ENCODE data around the gene SLC35G4.

Gene SLC35G4

GRCh38 chr18:11658019-11658418 lies 48.6 kb downstream of the SLC35G4 start:
- DNase-seq (ENCODE audit: low spot score): no peak

DNA sequence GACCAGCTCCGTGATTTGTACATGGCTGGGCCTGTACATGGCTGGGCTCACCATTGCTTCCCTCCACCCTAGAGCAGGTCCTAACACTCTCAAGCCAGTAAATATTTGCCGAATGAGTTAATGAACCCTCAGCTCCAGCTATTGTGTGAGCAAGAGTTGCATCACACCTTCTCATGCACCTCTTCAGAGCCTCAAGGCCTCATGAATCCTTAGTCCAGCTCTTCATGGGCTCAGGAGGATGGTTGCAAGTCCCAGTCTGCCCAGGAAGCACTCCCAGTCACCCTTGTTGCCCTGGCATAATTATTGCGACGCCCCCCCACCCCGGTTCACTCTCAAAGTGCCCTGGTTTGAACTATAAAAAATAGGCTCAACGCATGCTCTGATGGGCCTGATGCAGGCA lies 49.6 kb downstream of the SLC35G4 start:
- DNase-seq (ENCODE audit: low spot score): no peak
- TF ChIP-seq, protein P1, sequence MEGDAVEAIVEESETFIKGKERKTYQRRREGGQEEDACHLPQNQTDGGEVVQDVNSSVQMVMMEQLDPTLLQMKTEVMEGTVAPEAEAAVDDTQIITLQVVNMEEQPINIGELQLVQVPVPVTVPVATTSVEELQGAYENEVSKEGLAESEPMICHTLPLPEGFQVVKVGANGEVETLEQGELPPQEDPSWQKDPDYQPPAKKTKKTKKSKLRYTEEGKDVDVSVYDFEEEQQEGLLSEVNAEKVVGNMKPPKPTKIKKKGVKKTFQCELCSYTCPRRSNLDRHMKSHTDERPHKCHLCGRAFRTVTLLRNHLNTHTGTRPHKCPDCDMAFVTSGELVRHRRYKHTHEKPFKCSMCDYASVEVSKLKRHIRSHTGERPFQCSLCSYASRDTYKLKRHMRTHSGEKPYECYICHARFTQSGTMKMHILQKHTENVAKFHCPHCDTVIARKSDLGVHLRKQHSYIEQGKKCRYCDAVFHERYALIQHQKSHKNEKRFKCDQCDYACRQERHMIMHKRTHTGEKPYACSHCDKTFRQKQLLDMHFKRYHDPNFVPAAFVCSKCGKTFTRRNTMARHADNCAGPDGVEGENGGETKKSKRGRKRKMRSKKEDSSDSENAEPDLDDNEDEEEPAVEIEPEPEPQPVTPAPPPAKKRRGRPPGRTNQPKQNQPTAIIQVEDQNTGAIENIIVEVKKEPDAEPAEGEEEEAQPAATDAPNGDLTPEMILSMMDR (IDR thresholded peaks at IDR 0.05; ENCODE audit: extremely low read depth, missing control alignments): no peak

More at GRCh38 chr18:11658019-11658418, 48.6 kb downstream of the SLC35G4 start:
- TF ChIP-seq, protein P1 (IDR thresholded peaks at IDR 0.05; ENCODE audit: extremely low read depth, missing control alignments): no peak
